Fibroblast of skin of right biceps (primary cell): Measurements from ENCODE around the gene KCNJ11.

ENCODE experiments used
- DNase-seq: peaks from one replicate; pipeline ENCODE4 v3.0.0-alpha.2; 2013

The KCNJ11 gene

GRCh38 chr11:17408026-17408425, 19.6 kb upstream of the KCNJ11 start:
- no peak for DNase-seq

- no peak for DNase-seq
Measured at GRCh38 chr11:17407575-17407974, 19.1 kb upstream of the KCNJ11 start.

- no peak for DNase-seq
Measured at GRCh38 chr11:17406818-17407149, 18.3 kb upstream of the KCNJ11 start.

GRCh38 chr11:17406082-17406817, 17.8 kb upstream of the KCNJ11 start:
- no peak for DNase-seq

- no peak for DNase-seq
Measured at GRCh38 chr11:17405232-17406005, 17.0 kb upstream of the KCNJ11 start.

GRCh38 chr11:17403980-17404759, 15.7 kb upstream of the KCNJ11 start:
- DNase-seq, result no peak

- DNase-seq, result no peak
Measured at GRCh38 chr11:17402486-17402885, 14.0 kb upstream of the KCNJ11 start.

- DNase-seq, result no peak
Measured at GRCh38 chr11:17401841-17402240, 13.4 kb upstream of the KCNJ11 start.

GRCh38 chr11:17401316-17401715, 12.9 kb upstream of the KCNJ11 start:
- no peak for DNase-seq

- DNase-seq, result no peak
Measured at GRCh38 chr11:17400048-17400775, 11.8 kb upstream of the KCNJ11 start.

GRCh38 chr11:17399236-17399635, 10.8 kb upstream of the KCNJ11 start:
- DNase-seq, result no peak

- DNase-seq, result no peak
Measured at GRCh38 chr11:17397311-17398002, 9.0 kb upstream of the KCNJ11 start.

GRCh38 chr11:17396598-17397310, 8.3 kb upstream of the KCNJ11 start:
- no peak for DNase-seq

- DNase-seq, result no peak
Measured at GRCh38 chr11:17395978-17396377, 7.5 kb upstream of the KCNJ11 start.

GRCh38 chr11:17395554-17395961, 7.1 kb upstream of the KCNJ11 start:
- DNase-seq, result no peak

- DNase-seq, result no peak
Measured at GRCh38 chr11:17394743-17395390, 6.4 kb upstream of the KCNJ11 start.

- no peak for DNase-seq
Measured at GRCh38 chr11:17393472-17393871, 5.0 kb upstream of the KCNJ11 start.

GRCh38 chr11:17392872-17393271, 4.4 kb upstream of the KCNJ11 start:
- no peak for DNase-seq

GRCh38 chr11:17391493-17392355, 3.3 kb upstream of the KCNJ11 start:
- no peak for DNase-seq
